ENCODE measurements around the gene GPC5. TPM values are rescaled to one million over a fixed set of nuclear protein-coding genes. Genes with fewer than 3 reads are reported as not detected.

Gene GPC5
- total RNA-seq, 2 donors from 2014 or later: 0.22 to 0.51 TPM

GRCh38 chr13:91708558-91708957 lies 310.1 kb downstream of the GPC5 start:
- H3K27ac ChIP-seq (ENCODE audit: low read depth, low read length): no peak overlapping the region
- TF ChIP-seq, protein P1, sequence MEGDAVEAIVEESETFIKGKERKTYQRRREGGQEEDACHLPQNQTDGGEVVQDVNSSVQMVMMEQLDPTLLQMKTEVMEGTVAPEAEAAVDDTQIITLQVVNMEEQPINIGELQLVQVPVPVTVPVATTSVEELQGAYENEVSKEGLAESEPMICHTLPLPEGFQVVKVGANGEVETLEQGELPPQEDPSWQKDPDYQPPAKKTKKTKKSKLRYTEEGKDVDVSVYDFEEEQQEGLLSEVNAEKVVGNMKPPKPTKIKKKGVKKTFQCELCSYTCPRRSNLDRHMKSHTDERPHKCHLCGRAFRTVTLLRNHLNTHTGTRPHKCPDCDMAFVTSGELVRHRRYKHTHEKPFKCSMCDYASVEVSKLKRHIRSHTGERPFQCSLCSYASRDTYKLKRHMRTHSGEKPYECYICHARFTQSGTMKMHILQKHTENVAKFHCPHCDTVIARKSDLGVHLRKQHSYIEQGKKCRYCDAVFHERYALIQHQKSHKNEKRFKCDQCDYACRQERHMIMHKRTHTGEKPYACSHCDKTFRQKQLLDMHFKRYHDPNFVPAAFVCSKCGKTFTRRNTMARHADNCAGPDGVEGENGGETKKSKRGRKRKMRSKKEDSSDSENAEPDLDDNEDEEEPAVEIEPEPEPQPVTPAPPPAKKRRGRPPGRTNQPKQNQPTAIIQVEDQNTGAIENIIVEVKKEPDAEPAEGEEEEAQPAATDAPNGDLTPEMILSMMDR (conservative IDR thresholded peaks at IDR 0.05): no peak
- Mint-ChIP-seq H3K4me3 (no peak overlapping the region), H3K27me3 (ENCODE audit: insufficient read depth) (no peaks in the 10 kb centered on the region), H3K36me3 (ENCODE audit: low read depth) (no peaks in the 10 kb centered on the region), H3K4me1 (no peaks in the 10 kb centered on the region), H3K9me3 (no peaks in the 10 kb centered on the region), H3K27ac (no peak overlapping the region)
- no peak overlapping the region for H3K9ac ChIP-seq (ENCODE audit: extremely low read depth, low read length, poor library complexity, severe bottlenecking)
- no peaks in the 10 kb centered on the region for H3K4me1 ChIP-seq (ENCODE audit: control insufficient read depth, insufficient read depth, low read length)
- no peak overlapping the region for H3K4me3 ChIP-seq (ENCODE audit: low read length)
- WGBS, 2 experiments (ENCODE audit: insufficient coverage in 1 of 2, insufficient read length in 1 of 2): 100% methylated on average over 1 of the region's 1 CpG; no CpG with 5 or more reads in 1 of the 2 experiments
- H3K27me3 ChIP-seq (ENCODE audit: control insufficient read depth, insufficient read depth, low read length, poor library complexity, severe bottlenecking): no peaks in the 10 kb centered on the region
- H3K9me3 ChIP-seq (ENCODE audit: control insufficient read depth, low read length): no peaks in the 10 kb centered on the region
- no peaks in the 10 kb centered on the region for H3K36me3 ChIP-seq (ENCODE audit: control insufficient read depth, insufficient read depth, low read length)
- no peak for DNase-seq

- H3K27me3 Mint-ChIP-seq (ENCODE audit: insufficient read depth): no peaks in the 10 kb centered on the region
- H3K4me1 Mint-ChIP-seq: no peaks in the 10 kb centered on the region
- 86 to 100% methylated on average over 1 to 3 of the region's 3 CpGs for WGBS, 2 experiments (ENCODE audit: insufficient coverage in 1 of 2, insufficient read length in 1 of 2)
- H3K27ac ChIP-seq (ENCODE audit: low read depth, low read length): no peak overlapping the region
- H3K4me3 Mint-ChIP-seq: no peak overlapping the region
- H3K4me3 ChIP-seq (ENCODE audit: low read length): no peak overlapping the region
- no peak for DNase-seq
- H3K27ac Mint-ChIP-seq: no peak overlapping the region
- no peak overlapping the region for H3K9ac ChIP-seq (ENCODE audit: extremely low read depth, low read length, poor library complexity, severe bottlenecking)
- no peaks in the 10 kb centered on the region for H3K9me3 ChIP-seq (ENCODE audit: control insufficient read depth, low read length)
- TF ChIP-seq, protein P1 (conservative IDR thresholded peaks at IDR 0.05): no peak
- H3K36me3 Mint-ChIP-seq (ENCODE audit: low read depth): no peaks in the 10 kb centered on the region
- no peaks in the 10 kb centered on the region for H3K27me3 ChIP-seq (ENCODE audit: control insufficient read depth, insufficient read depth, low read length, poor library complexity, severe bottlenecking)
- H3K4me1 ChIP-seq (ENCODE audit: control insufficient read depth, insufficient read depth, low read length): no peaks in the 10 kb centered on the region
- no peaks in the 10 kb centered on the region for H3K36me3 ChIP-seq (ENCODE audit: control insufficient read depth, insufficient read depth, low read length)
- no peaks in the 10 kb centered on the region for H3K9me3 Mint-ChIP-seq
Measured at GRCh38 chr13:91709180-91709579, 310.8 kb downstream of the GPC5 start.

- WGBS, 2 experiments (ENCODE audit: insufficient coverage in 1 of 2, insufficient read length in 1 of 2): 86 to 90% methylated on average over 2 to 3 of the region's 3 CpGs
- TF ChIP-seq, protein P1 (conservative IDR thresholded peaks at IDR 0.05): no peak
- no peak overlapping the region for H3K9ac ChIP-seq (ENCODE audit: extremely low read depth, low read length, poor library complexity, severe bottlenecking)
- Mint-ChIP-seq H3K27me3 (ENCODE audit: insufficient read depth) (no peaks in the 10 kb centered on the region), H3K27ac (no peak overlapping the region), H3K4me3 (no peak overlapping the region), H3K9me3 (no peaks in the 10 kb centered on the region), H3K4me1 (peaks cover 2% of the 10 kb centered on the region), H3K36me3 (ENCODE audit: low read depth) (no peaks in the 10 kb centered on the region)
- no peaks in the 10 kb centered on the region for H3K4me1 ChIP-seq (ENCODE audit: control insufficient read depth, insufficient read depth, low read length)
- no peak overlapping the region for H3K27ac ChIP-seq (ENCODE audit: low read depth, low read length)
- no peak for DNase-seq
- no peaks in the 10 kb centered on the region for H3K27me3 ChIP-seq (ENCODE audit: control insufficient read depth, insufficient read depth, low read length, poor library complexity, severe bottlenecking)
- H3K9me3 ChIP-seq (ENCODE audit: control insufficient read depth, low read length): no peaks in the 10 kb centered on the region
- no peak overlapping the region for H3K4me3 ChIP-seq (ENCODE audit: low read length)
- no peaks in the 10 kb centered on the region for H3K36me3 ChIP-seq (ENCODE audit: control insufficient read depth, insufficient read depth, low read length)
Measured at GRCh38 chr13:91710733-91711132, 312.3 kb downstream of the GPC5 start.
